ENCODE data around the gene ZNHIT6. TPM values are rescaled to one million over a fixed set of nuclear protein-coding genes. Genes with fewer than 3 reads are reported as not detected.
A peak's percentile ranks its signal among the peaks of the same experiment; 100 is the strongest.

Gene ZNHIT6
- total and polyA plus RNA-seq, 2 of the 8 experiments (the other 6 are each of a cell fraction or from before 2014, with no cell fraction given) = 5.9 to 17.2 TPM

DNA sequence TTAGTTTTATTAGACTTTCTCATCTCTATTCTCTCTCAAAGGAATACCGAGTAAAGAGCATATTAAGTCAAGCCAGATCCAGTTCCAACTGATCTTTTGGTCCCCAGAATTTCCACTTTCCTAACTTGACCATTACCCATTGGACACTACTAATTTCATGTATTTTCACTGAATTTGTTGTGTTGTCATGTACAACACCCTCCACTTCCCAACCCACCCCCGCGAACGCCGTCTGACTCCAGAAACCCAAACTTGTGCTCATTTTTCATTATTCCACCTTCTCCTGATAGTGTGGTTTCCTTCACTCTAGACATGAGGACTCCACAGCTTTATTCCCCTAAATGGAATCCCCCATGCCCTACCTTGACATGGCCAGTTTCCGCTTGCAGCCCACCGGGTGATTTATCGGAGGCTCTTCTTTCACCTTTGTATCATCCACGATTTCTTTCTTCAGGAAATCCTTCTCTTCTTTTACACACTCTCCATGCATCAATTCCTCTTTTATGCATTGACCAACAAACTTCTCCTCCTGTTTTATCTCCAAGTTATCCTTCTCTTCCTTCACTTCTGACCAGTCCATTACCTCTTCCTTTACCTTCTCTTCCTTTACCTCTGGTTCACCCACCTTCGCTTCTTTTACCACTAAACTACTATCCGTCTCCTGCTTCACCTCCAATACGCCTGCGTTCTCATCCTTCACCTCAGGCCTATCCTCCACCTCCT is 805 bp downstream of the ZNHIT6 start:
- Histone ChIP-seq H3K23ac (ENCODE audit: insufficient read length) (no peak overlapping the region), H3K27me3 (replicated peaks in 1 of 4; ENCODE audit: control insufficient read depth in 3 of 4, extremely low read depth in 1 of 4, insufficient read depth in 3 of 4, low read length in 3 of 4) (no peaks in the 10 kb centered on the region), H2BK15ac (ENCODE audit: low read length) (peak overlapping the region; percentile 22; the same call in 1 of the 2 replicates), H2BK12ac (ENCODE audit: low read depth, low read length) (peak overlapping the region; percentile 62; the same call in 1 of the 2 replicates), H3K27ac (ENCODE audit: low read depth, low read length) (no peak overlapping the region), H4K91ac (replicated peaks; ENCODE audit: insufficient read length, low read length) (peak overlapping the region; percentile 22), H3K4me1 (replicated peaks in 1 of 4; ENCODE audit: control insufficient read depth in 3 of 4, insufficient read depth in 4 of 4, low read length in 3 of 4) (peaks cover 0 to 4% (median 0%) of the 10 kb centered on the region in 4 experiments; a peak in 2 of 7 replicates), H2BK120ac (replicated peaks; ENCODE audit: low read depth, low read length) (no peak overlapping the region), H2BK20ac (ENCODE audit: low read length) (no peak overlapping the region), H3K36me3 (ENCODE audit: control insufficient read depth in 2 of 4, insufficient read depth in 4 of 4, low read length in 3 of 4) (peaks cover 0 to 28% (median 10%) of the 10 kb centered on the region in 4 experiments; a peak in 3 of 8 replicates), H3K79me1 (ENCODE audit: low read depth, low read length) (peaks cover 6% of the 10 kb centered on the region), H4K20me1 (replicated peaks in 1 of 2; ENCODE audit: control insufficient read depth in 1 of 2, insufficient read depth in 2 of 2, low read length in 2 of 2) (no peaks in the 10 kb centered on the region), H3K4ac (replicated peaks; ENCODE audit: insufficient read length, low read depth, low read length) (no peak overlapping the region), H4K5ac (ENCODE audit: insufficient read length, low read depth, low read length) (no peak overlapping the region), H3K4me3 (ENCODE audit: extremely low read depth in 1 of 4, insufficient read depth in 2 of 4, low read depth in 3 of 4, low read length in 4 of 4) (peak overlapping the region; percentile 82 to 99 (median 92)), H3K9ac (replicated peaks in 1 of 4; ENCODE audit: extremely low read depth in 1 of 4, low read depth in 3 of 4, low read length in 3 of 4) (peak overlapping the region; percentile 53 to 95 (median 70)), H3K18ac (ENCODE audit: extremely low read depth, low read length) (peak overlapping the region; percentile 4; the same call in 1 of the 2 replicates), H3K9me3 (ENCODE audit: insufficient read depth in 2 of 2, low read depth in 1 of 2, low read length in 1 of 2) (no peaks in the 10 kb centered on the region), H3K4me2 (ENCODE audit: insufficient read depth in 1 of 2, low read depth in 2 of 2, low read length in 2 of 2) (peak overlapping the region; percentile 70 to 98), H3K14ac (ENCODE audit: insufficient read length) (no peak overlapping the region), H2BK5ac (ENCODE audit: low read depth, low read length) (peak overlapping the region; percentile 41; the same call in 1 of the 2 replicates), H3K56ac (replicated peaks; ENCODE audit: insufficient read length, low read depth, low read length) (no peak overlapping the region), H3K23me2 (ENCODE audit: low read depth, low read length) (peaks cover 11% of the 10 kb centered on the region), H2AK5ac (ENCODE audit: low read depth, low read length) (no peak overlapping the region), H4K8ac (ENCODE audit: extremely low read depth, insufficient read depth, low read length) (no peak overlapping the region), H3K79me2 (ENCODE audit: control insufficient read depth in 1 of 2, insufficient read depth in 2 of 2, low read length in 2 of 2) (peaks cover 0 to 52% of the 10 kb centered on the region in 2 experiments; a peak in 3 of 4 replicates), H2AFZ (ENCODE audit: low read length) (peak overlapping the region; percentile 58)
- DNase-seq (ENCODE audit: low read depth in 1 of 2, low spot score in 2 of 2) (no peak), FAIRE-seq (no peak)
- WGBS, 2 experiments (ENCODE audit: extremely low coverage in 1 of 2, insufficient coverage in 1 of 2, insufficient read length in 1 of 2, insufficient replicate concordance in 2 of 2, low coverage in 1 of 2, low lambda C conversion rate in 2 of 2, missing lambda C conversion rate in 1 of 2) = 22% methylated on average over 13 of the region's 13 CpGs; no CpG with 5 or more reads in 1 of the 2 experiments
- ChIA-PET CTCF (ENCODE audit: partially characterized antibody) (interaction anchor here (0.6 to 2.2 kb wide), 4 partner anchors 12 to 399 kb away, joined by 3 to 7 read pairs (median 6); no protein-coding TSS in a partner anchor), POLR2A (ENCODE audit: partially characterized antibody) (interaction anchor here (1.2 to 1.7 kb wide), 4 partner anchors 24 to 126 kb away, joined by 3 to 8 read pairs (median 4); partner anchors contain the start of gene CCN1)
- 0 out of 4 replicates have a peak, but pooled peaks of 1 of the 2 experiments have one; percentile 21 for TF ChIP-seq HDAC2 (IDR thresholded peaks at IDR 0.05; ENCODE audit: borderline replicate concordance in 1 of 2, low read depth in 2 of 2, low read length in 2 of 2)
- TF ChIP-seq RBBP5 (IDR thresholded peaks at IDR 0.05; ENCODE audit: borderline replicate concordance, low read depth, low read length) = no peak
